ENCODE results near the gene TAX1BP1.
"Not testable (repeated sequence)": the region's sequence is repeated elsewhere in the genome, so short reads cannot be mapped to it uniquely, and the experiment has no call there.

The TAX1BP1 gene

GRCh38 chr7:27740449-27741086 lies 606 bp downstream of the TAX1BP1 start:
- peak; percentile 91 for DNase-seq

GRCh38 chr7:27742091-27742710 lies 2.2 kb downstream of the TAX1BP1 start:
- DNase-seq, result not testable (repeated sequence)

DNA sequence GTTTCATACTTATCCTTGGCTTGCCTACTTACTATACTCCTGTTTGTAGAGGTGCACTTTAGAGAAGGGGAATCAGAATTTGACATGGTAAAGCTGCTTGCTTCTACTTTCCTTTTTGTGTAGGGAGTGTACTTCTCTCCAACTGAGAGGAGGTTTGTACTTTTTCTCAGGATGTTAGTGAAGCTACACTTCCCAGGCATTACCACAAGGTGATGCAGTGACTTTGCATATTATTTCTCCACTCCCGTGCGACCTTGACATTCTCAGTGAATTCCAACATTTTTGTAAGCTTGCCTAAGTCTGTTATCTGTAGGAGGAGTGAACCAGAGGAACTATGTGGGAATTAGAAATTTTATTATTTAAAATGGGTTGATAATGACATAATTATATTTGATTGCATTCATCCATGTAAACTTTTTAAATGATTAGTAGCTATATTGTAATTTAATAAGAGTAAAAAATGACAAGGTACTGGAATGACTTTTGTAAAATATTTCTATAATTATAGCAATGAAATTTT lies 5.2 kb downstream of the TAX1BP1 start:
- DNase-seq, result no peak

GRCh38 chr7:27746486-27746885 lies 6.5 kb downstream of the TAX1BP1 start:
- DNase-seq, result no peak

GRCh38 chr7:27746978-27747377 lies 7.0 kb downstream of the TAX1BP1 start:
- no peak for DNase-seq

DNA sequence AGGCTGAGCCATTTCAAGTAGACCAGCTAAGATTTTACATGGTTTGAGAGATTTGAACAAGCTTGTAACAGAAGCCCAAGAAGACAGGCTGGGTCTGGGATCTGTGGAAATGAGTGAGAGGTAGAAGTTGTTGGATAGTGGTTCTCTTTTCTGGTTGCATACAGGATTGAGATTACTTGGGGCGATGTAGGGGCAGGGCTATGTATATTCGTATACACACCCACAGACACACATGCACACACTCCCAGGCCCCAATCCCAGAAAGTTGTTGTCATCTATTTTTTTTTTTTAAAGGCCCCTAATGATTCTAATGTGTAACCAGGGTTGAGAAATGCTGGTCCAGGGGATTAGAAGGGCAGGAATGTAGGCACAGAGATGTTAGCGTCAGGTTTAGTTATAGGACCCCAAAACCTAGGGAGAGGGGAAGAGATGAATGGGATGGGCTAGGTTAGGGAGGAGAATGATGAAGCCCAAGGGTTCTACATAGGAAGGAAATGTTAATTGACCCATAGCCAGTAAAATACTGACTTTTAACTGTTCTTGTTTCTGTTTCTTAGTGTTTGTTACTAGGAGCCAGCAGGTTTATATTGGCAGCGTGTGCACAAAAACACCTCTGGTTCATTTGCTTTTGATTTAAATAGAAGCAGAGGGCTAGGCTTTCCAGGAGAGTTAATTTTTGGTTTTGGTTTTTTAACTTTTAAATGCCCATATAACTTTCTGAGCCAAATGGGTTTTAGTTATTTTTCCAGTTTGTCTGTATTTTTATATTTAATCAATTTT lies 7.8 kb downstream of the TAX1BP1 start:
- no peak for DNase-seq

- DNase-seq, result no peak
These were observed 10.4 kb downstream of the TAX1BP1 start for GRCh38 chr7:27750316-27750715.

DNA sequence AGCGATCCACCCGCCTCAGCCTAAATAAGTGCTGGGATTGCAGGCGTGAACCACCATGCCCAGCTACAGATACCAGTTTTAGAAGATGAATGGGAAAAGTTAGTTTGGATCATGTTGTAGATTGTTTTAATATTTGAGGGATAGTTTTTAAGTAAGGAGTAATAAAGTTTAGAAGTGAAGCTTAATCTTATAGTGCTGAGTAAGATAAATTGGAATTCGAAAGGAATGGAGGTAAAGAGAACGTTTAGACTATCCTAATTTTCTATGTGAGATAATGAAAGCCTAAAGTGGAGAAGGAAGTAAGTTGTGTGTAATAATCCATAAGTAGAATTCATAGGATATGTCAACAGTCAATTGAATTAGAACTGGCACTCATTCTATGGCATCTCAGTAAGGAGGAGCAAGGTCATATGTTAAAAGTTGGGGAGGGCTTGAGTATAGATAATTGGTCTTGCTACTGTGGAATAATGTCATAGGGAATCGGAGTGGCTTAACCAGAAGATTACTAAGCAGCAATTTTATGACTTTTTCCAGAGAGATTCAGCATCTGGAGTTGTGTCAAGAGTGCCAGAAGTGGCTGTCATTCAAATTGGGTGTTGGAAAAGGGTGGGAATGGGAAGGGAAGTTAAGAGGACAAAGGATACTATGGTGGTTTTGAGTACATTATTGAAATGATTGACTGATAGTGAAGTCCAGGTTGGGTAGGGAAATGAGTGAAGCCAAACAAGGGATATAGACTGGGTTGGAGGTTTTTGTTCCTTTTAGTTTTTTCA lies 12.1 kb downstream of the TAX1BP1 start:
- no peak for DNase-seq

- no peak for DNase-seq
These were observed 13.9 kb downstream of the TAX1BP1 start for GRCh38 chr7:27753863-27754262.

DNA sequence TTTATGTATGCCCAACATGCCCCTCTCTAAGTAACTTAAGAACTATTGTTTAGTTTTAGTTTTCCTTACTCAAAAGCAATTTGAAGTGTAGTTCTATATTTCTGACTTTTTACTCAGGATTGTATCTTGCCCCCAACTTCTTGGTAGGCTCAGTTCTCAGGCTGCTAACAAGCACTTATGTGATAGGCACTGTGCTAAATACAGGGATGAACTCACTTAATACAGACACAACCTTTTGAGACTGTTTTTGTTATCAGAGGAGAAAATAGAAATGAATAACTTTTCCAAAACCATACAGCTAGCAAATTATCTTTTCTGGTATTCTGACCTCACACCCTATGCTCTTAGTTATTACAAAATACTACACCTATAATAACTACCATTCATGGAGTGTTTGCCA lies 16.3 kb downstream of the TAX1BP1 start:
- no peak for DNase-seq

DNA sequence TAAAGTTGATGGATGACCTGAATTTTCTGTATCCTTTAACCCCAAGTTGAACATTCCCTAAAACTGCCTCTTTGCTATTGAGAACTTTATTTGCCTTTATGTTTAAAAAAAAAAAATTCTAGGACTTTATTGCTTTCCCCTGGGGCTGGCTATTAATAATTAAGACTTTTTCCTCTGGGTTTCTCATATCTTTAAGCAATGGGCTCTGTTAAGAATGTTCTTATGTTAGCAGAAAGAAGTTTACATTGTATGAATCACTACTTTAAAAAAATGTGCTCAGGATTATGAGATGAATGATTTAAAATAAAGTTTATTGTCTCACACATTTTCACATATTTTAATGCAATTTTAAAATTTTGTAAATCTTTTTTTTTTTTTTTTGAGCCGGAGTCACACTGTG lies 19.5 kb downstream of the TAX1BP1 start:
- DNase-seq, result no peak

- no peak for DNase-seq
These were observed 22.1 kb downstream of the TAX1BP1 start for GRCh38 chr7:27762062-27762461.

- no peak for DNase-seq
These were observed 24.1 kb downstream of the TAX1BP1 start for GRCh38 chr7:27763983-27764508.

- no peak for DNase-seq
These were observed 25.9 kb downstream of the TAX1BP1 start for GRCh38 chr7:27765841-27766240.

DNA sequence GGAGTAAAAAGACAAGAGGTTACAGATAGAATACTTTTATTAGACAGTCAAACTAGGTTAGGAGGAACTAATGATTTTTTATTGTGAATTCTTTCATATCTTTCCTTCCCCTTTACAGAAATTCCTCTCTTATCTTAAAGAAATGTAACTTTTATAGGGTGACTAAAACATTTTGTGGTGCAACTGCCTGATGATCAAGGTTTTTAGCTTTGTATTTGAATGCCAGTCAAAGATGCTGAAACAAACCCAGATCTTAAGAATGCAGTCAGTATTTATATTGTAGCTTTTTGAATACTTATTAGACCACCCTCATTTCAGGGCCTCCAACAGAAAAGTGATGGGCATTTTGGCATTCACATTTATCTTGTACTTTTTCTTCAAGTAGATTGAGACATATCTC lies 27.4 kb downstream of the TAX1BP1 start:
- no peak for DNase-seq

GRCh38 chr7:27771111-27771510 lies 31.1 kb downstream of the TAX1BP1 start:
- DNase-seq, result no peak

DNA sequence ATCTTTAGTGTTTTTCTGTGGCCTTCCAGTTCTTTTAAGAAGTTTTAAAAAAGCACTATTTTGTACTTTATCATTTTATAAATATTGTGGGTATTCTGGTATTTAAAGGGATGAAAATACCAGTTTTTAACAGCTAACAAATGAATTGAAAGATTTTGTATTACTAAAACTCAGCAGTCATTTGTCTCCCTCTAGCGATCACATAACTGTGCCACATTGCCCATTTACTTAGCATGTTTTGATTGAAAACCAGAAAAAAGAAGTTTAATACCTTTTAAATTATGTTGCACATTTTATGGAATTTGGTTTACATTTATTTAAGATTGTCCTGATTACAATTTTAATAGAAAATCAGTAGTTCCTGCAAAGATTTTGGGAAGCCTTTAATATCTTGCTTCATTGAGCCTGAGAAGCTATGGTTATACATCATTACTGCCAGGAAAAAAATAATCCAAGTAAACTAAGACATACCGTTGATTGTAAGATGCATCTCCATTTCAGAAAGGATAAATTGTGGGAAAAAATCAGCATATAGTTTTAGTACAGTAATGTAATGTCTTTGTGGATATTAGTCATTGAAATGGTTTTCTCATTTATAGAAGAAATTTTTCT lies 34.9 kb downstream of the TAX1BP1 start:
- DNase-seq, result no peak

DNA sequence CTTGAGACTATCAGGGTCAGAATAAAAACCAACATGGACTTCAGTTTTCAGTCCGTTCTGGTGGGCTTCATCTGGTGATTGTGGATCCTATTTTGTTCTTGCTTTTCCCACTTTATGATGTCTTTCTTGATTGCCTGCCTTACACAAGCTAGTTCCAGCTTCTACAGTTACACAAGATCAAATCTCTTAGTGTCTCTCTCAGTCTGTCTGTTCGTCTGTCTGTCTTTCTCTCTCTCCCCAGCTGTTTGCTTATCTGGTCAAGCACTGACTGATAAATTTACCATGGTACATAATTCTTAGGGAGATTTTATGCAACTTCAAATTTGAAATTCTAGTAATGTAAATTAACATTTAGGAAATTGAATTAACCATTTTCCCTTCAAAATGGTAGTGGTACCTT lies 35.8 kb downstream of the TAX1BP1 start:
- DNase-seq, result no peak

- no peak for DNase-seq
These were observed 37.7 kb downstream of the TAX1BP1 start for GRCh38 chr7:27777662-27778061.

GRCh38 chr7:27779873-27780272 lies 39.9 kb downstream of the TAX1BP1 start:
- no peak for DNase-seq

DNA sequence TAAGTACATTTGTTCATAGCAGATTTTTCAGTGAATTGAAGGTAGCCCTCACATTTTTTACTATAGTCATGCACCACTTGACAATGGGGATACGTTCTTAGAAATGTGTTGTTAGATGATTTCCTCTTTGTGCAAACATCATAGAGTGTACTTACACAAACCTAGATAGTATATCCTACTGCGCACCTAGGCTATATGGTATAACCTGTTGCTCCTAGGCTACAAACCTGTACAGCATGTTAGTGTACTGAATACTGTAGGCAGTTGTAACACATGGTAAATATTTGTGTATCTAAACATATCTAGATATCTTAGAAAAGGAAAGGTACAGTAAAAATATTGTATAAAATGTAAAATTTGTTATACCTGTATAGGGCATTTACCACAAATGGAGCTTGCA lies 41.2 kb downstream of the TAX1BP1 start:
- no peak for DNase-seq

DNA sequence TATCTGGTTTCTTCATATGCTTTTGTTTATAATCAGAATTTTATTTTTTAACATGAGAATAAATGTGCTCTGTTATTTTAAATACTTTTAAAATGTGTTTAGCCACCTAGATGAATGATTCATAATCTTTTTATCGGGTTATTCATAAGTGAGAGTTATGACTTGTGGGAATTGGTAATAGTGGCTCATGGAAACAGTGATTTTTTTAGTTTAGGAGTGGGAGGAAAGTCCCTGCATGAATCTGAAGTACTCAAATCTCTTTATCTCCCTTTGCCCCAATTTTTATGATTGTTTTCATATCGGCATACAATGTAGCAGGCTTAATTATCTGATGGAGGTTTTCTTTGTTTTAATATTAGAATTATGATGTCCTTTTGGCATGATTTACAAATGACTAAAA lies 42.9 kb downstream of the TAX1BP1 start:
- no peak for DNase-seq
